ELF-1 (cell line): ENCODE data around the gene NELFB.

Experiments used
- DNase-seq: peaks from one replicate; pipeline ENCODE4 v3.0.0-alpha.2; 2016; ENCODE audit warnings: low read depth, low spot score

Gene NELFB

DNA sequence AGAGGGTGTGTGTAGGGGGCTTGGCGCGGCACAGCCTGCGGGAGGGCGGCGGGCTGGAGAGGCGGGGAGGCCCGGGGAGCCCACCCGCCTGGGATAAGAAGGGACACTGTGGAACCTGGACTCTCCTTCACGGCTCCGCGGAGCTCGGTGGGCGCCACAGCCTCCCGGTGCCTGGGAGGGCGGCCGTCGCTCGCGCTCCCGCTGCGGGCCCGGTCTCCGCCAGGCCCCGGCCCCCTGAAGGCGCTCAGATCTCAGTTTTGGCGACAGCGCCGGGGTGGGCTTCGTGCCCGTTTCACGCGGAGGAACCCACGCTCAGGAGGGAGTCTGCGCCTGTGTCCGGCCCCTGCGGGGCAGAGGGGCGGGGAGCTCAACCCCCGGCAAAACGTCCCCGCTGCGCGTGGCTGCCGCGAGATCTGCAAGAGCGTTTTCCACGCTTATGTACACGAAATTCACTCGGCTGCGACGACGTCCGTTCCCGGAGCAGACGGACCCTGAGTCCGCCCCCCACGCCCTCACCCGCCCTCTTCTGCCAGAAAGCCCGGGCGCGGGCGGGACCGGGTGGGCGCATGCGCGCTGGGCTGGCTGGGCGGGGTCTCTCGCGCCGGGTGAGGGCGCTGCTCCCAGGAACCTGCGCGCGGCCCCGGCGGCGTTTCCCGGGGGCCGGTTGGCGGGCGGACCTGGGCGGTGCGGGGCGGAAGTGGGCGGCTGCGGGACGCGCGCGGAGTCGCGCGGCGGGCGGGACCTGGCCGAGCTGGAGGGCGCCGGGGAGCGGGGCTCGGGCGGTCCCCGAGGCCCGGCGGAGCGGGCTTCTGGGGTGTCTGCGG is at the start of gene NELFB:
NELFB (plus strand) TSS at position 704 of the 824 bp plus-strand sequence.
- peak; percentile 88 for DNase-seq

- DNase-seq, result no peak
These were observed 48.5 kb upstream of the NELFB start for GRCh38 chr9:137206602-137207001.

DNA sequence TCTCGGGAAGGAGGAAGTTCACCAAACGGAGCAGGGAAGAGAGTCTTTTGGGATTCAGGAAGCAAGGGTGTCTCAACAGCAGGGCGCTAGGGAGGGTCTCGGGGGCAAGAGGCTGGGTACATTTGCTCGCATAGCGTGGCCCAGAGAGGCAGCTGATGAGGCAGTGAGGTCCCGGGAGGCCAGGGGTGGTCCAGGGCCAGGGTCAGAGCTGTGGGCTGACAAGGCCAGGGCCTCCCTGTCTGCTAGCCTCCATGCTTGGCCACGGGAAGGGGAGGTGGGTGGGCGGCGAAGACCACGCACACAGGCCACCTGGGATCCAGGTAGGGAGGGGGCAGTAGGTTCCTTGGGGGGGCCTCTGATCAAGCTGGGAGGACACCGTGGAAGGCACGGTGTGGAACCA is 43.6 kb upstream of the NELFB start:
- no peak for DNase-seq

DNA sequence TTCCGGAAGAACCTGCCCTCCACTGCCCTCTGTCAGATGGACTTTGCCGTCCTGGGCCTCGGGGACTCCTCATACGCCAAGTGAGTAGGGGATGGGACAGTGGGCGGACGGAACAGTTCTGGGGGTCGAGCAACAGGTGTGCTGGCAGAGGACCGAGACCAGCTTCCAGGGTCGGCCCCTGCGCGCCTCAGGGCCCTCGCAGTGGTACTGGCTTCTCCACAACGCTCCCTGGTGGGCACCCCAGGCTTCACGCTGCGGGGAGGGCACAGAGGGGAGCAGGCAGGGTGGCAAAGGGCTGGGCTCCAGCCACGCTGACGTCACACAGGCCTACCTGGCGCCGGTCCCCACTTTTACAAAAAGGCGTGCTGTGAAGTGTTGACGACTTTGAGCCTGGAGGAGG is 42.6 kb upstream of the NELFB start:
- no peak for DNase-seq

DNA sequence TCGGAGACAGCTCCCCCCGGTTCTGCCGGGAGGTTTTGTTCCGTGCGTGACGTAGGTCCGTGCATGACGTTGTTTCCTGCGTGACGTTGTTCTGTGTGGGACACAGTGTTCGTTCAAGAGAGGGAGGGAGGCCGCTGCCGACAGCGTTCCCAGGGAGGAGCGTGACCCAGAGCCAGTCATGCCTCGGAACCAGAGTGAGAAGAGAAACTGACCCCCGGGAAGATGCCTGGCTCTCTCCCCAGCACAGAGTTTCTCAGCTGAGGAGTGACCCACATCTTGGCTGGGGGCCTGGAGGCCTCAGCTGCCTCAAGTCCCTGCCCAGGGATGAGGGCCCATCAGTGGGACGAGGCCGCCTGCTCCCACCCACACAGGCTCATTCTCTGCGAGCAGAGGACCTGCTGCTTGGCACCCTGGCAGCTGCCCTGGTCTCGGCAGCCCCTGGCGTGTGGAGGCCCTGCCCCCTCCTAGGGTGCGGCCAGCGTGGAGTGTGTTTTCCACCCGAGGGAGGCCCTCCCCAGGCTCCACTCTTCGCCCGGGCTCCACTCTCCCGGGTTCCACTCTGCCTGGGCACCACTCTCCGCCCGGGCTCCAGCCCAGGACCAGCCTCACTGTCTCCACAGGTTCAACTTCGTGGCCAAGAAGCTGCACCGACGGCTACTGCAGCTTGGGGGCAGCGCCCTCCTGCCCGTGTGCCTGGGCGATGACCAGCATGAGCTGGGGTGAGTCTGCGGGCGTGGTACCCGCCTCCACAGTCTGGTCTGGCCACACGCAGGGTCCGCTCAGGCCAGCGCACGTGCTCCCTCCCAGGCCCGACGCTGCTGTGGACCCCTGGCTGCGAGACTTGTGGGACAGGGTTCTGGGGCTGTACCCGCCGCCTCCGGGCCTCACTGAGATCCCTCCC is 41.7 kb upstream of the NELFB start:
- DNase-seq, result no peak

DNA sequence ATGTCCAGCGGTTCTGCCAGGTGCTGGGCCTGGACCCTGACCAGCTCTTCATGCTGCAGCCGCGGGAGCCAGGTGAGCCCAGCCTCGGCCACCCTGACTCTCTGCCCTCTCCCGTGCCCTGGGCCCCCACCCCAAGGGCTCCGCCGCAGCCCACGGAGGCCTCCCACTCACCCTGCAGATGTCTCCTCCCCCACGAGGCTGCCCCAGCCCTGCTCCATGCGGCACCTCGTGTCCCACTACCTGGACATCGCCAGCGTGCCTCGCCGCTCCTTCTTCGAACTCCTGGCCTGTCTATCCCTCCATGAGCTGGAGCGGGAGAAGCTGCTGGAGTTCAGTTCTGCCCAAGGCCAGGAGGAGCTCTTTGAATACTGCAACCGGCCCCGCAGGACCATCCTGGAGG is 40.5 kb upstream of the NELFB start:
- no peak for DNase-seq

DNA sequence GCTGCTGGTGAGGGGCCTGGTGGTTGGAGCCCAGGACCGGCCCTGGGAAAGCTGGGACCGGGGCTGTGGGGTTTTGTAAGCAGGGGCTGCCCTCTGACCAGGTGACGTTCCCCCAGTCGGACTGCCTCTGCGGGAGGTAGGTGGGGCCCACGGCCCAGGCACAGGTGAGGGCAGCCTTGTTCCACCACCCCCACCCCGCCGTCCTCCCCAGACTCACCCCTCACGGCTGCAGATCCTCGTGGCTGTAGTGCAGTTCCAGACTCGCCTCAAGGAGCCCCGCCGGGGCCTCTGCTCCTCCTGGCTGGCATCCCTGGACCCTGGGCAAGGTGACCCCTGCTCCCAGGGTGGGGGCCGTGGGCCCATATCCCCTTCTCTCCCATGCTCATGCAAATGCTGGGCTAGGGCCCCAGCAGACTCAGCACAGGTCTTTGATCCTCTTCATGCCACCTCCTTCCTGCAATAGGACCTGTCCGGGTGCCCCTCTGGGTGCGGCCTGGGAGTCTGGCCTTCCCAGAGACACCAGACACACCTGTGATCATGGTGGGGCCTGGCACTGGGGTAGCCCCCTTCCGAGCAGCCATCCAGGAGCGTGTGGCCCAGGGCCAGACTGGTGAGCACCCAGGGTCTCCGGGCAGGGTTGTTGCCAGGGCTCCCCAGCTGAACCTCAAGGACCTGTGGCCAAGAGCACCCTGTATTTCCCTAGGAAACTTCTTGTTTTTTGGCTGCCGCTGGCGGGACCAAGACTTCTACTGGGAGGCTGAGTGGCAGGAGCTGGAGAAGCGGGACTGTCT is 39.7 kb upstream of the NELFB start:
- DNase-seq, result no peak

GRCh38 chr9:137216188-137216965 is 38.8 kb upstream of the NELFB start:
- no peak for DNase-seq

GRCh38 chr9:137217276-137218211 is 37.6 kb upstream of the NELFB start:
- peak; percentile 85 for DNase-seq

- no peak for DNase-seq
These were observed 36.8 kb upstream of the NELFB start for GRCh38 chr9:137218212-137218753.

DNA sequence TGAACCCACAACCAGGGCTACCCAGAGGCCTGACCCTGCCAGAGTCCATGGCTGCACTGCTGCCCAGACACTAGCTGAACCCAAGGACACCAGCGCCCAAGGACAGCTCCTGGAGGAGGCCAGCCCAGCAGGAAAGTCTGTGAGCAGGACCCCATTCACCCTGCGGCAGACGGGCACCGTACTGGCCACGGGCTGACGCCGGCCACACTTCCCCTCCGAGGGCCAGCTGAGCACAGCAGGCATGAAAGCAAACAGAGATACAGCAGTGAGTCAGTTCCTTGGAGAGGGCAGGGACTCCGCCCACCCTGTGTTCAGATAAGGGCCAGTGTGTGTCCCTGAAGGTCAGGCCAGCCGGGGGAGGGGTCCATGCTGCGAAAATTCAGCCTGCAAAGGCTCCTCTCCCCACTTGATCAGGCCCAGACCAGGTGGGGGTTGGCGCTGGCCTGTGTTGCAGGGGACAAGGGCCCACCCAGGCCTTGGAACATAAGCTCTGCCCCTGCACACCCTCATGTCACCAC is 36.3 kb upstream of the NELFB start:
- DNase-seq, result peak; percentile 51

- DNase-seq, result no peak
These were observed 35.3 kb upstream of the NELFB start for GRCh38 chr9:137219757-137220316.

GRCh38 chr9:137220317-137221094 is 34.6 kb upstream of the NELFB start:
- DNase-seq, result no peak

DNA sequence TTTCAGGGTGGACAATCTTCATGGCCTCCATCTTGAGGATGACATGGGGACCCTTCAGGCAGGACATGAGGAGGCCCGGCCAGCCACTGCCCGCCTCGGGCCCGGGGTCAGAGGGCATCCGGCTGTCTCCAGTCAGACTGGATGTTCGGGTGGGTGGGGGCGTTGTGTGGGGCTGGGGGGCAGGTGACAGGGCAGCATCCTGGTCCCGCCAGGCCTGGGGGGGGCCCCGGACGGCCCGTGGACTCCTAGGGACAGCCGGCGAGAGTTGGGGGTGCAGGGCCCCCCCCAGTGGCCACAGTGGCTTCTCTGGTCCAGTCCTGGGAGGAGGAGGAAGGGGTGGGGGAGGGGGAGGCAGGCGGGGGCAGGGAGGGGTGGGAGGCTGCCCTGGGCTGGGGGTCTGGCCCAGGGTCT is 34.0 kb upstream of the NELFB start:
- no peak for DNase-seq

GRCh38 chr9:137221506-137222111 is 33.5 kb upstream of the NELFB start:
- DNase-seq, result no peak

GRCh38 chr9:137222190-137223077 is 32.7 kb upstream of the NELFB start, which contains the start of gene RNF208:
RNF208 (minus strand) TSS chr9:137222240; CDS start chr9:137221212, 1,028 bp downstream.
- no peak for DNase-seq
